WTC11 (cell line): ENCODE data around the gene XRCC4. TPM values are rescaled to one million over a fixed set of nuclear protein-coding genes. Genes with fewer than 3 reads are reported as not detected.

Source experiments
- ATAC-seq: fragments of 200-7000 bp; cut with Tn5 transposase; 2 replicates; pipeline ENCODE4 v1.10.0; 2021; ENCODE audit warnings: mild to moderate bottlenecking, moderate library complexity
- CTCF ChIA-PET: fragments of 300-600 bp; sonication (Branson Sonifier 250); formaldehyde crosslinking; loops from one replicate; lab custom pipeline; 2021; ENCODE audit warnings: antibody characterized with exemption; lab: Charles Lee
- POLR2A ChIA-PET: fragments of 350-600 bp; sonication (Branson Sonifier 250); formaldehyde crosslinking; loops from one replicate; lab custom pipeline; 2021; ENCODE audit warnings: antibody characterized with exemption; lab: Charles Lee
- DNase-seq: peaks from one replicate; pipeline ENCODE4 v3.0.0; 2021; ENCODE audit warnings: low spot score
- H3K27ac Mint-ChIP-seq: 2 replicates; pipeline ENCODE4 v1.8.0; 2021; ENCODE audit warnings: mixed read lengths
- H3K27me3 Mint-ChIP-seq: 2 replicates; pipeline ENCODE4 v1.8.0; 2021; ENCODE audit warnings: low read depth, mild to moderate bottlenecking, moderate library complexity, mixed read lengths
- H3K36me3 Mint-ChIP-seq: 2 replicates; pipeline ENCODE4 v1.8.0; 2021; ENCODE audit warnings: mixed read lengths
- H3K4me1 Mint-ChIP-seq: 2 replicates; pipeline ENCODE4 v1.8.0; 2022; ENCODE audit warnings: mixed read lengths
- H3K4me3 Mint-ChIP-seq: 2 replicates; pipeline ENCODE4 v1.8.0; 2021; ENCODE audit warnings: mild to moderate bottlenecking, moderate library complexity, mixed read lengths
- H3K9me3 Mint-ChIP-seq: 2 replicates; pipeline ENCODE4 v1.8.0; 2021; ENCODE audit warnings: mixed read lengths
- ATF3 ChIP-seq: sonication (generic); formaldehyde crosslinking; conservative IDR thresholded peaks from 2 replicates; pipeline ENCODE4 v1.8.1; 2022; ENCODE audit warnings: mild to moderate bottlenecking, missing genetic modification reagents
- ATF6 ChIP-seq: sonication (generic); formaldehyde crosslinking; IDR thresholded peaks from 2 replicates; pipeline ENCODE4 v1.8.1; 2023; ENCODE audit warnings: mild to moderate bottlenecking, missing genetic modification reagents
- CBFB ChIP-seq: sonication (generic); formaldehyde crosslinking; IDR thresholded peaks from 2 replicates; pipeline ENCODE4 v1.8.1; 2022; ENCODE audit warnings: mild to moderate bottlenecking, low read depth, missing genetic modification reagents
- CREB1 ChIP-seq: sonication (generic); formaldehyde crosslinking; IDR thresholded peaks from 2 replicates; pipeline ENCODE4 v1.8.0; 2023; ENCODE audit warnings: mild to moderate bottlenecking, missing genetic modification reagents
- ESRRA ChIP-seq: sonication (generic); formaldehyde crosslinking; IDR thresholded peaks from 2 replicates; pipeline ENCODE4 v1.8.1; 2022; ENCODE audit warnings: mild to moderate bottlenecking, missing genetic modification reagents, borderline replicate concordance
- FOXP4 ChIP-seq: sonication (generic); formaldehyde crosslinking; IDR thresholded peaks from 2 replicates; pipeline ENCODE4 v1.8.0; 2022; ENCODE audit warnings: mild to moderate bottlenecking, missing genetic modification reagents
- GTF2I ChIP-seq: fragments of 250-450 bp; sonication (Bioruptor Pico); conservative IDR thresholded peaks from 2 replicates; pipeline ENCODE4 v1.4.0; 2021; ENCODE audit warnings: mild to moderate bottlenecking
- MYBL2 ChIP-seq: sonication (generic); formaldehyde crosslinking; IDR thresholded peaks from 2 replicates; pipeline ENCODE4 v1.8.1; 2023; ENCODE audit warnings: mild to moderate bottlenecking, moderate library complexity, missing genetic modification reagents
- NFATC4 ChIP-seq: fragments of 250-450 bp; sonication (Bioruptor Pico); IDR thresholded peaks from 2 replicates; pipeline ENCODE4 v1.9.0; 2021; ENCODE audit warnings: mild to moderate bottlenecking
- RELA ChIP-seq: sonication (generic); formaldehyde crosslinking; IDR thresholded peaks from 2 replicates; pipeline ENCODE4 v1.8.1; 2022; ENCODE audit warnings: missing genetic modification reagents, mild to moderate bottlenecking, borderline replicate concordance
- SMAD3 ChIP-seq: sonication (generic); formaldehyde crosslinking; IDR thresholded peaks from 2 replicates; pipeline ENCODE4 v1.8.0; 2022; ENCODE audit warnings: missing genetic modification reagents, mild to moderate bottlenecking, borderline replicate concordance
- SP1 ChIP-seq: sonication (generic); formaldehyde crosslinking; conservative IDR thresholded peaks from 2 replicates; pipeline ENCODE4 v1.8.1; 2022; ENCODE audit warnings: missing genetic modification reagents
- STAT6 ChIP-seq: sonication (generic); formaldehyde crosslinking; conservative IDR thresholded peaks from 2 replicates; pipeline ENCODE4 v1.8.1; 2023; ENCODE audit warnings: mild to moderate bottlenecking, low read depth, missing genetic modification reagents, moderate library complexity
- ZBTB21 ChIP-seq: sonication (generic); formaldehyde crosslinking; IDR thresholded peaks from 2 replicates; pipeline ENCODE4 v1.8.1; 2023; ENCODE audit warnings: mild to moderate bottlenecking, missing genetic modification reagents, borderline replicate concordance
- ZNF416 ChIP-seq: fragments of 250-450 bp; sonication (Bioruptor Pico); IDR thresholded peaks from 2 replicates; pipeline ENCODE4 v1.9.0; 2021; ENCODE audit warnings: mild to moderate bottlenecking, inconsistent platforms
- ZNF423 ChIP-seq: fragments of 250-450 bp; sonication (Bioruptor Pico); IDR thresholded peaks from 2 replicates; pipeline ENCODE4 v2.1.2; 2022; ENCODE audit warnings: mild to moderate bottlenecking, moderate library complexity
- ZNF671 ChIP-seq: fragments of 250-450 bp; sonication (Bioruptor Pico); IDR thresholded peaks from 2 replicates; pipeline ENCODE4 v1.8.0; 2021; ENCODE audit warnings: mild to moderate bottlenecking
- total RNA-seq: library from RNA; stranded (reverse); gene quantifications from 3 replicates; pipeline ENCODE4 v1.2.3, GENCODE V29; 2021
- TF ChIP-seq, protein P1 (sequence below): sonication (generic); formaldehyde crosslinking; IDR thresholded peaks from 2 replicates; pipeline ENCODE4 v1.8.1; 2022; ENCODE audit warnings: mild to moderate bottlenecking, moderate library complexity, missing genetic modification reagents
- TF ChIP-seq, protein P2 (sequence below): sonication (generic); formaldehyde crosslinking; IDR thresholded peaks from 2 replicates; pipeline ENCODE4 v1.8.1; 2022; ENCODE audit warnings: missing genetic modification reagents, borderline replicate concordance

XRCC4 gene
- total RNA-seq, 1 experiment from 2014 or later: 13.5 TPM

- TF ChIP-seq FOXP4: no peak
- TF ChIP-seq GTF2I (CRISPR knock-in tag): no peak
- no peak for TF ChIP-seq ZNF671
- TF ChIP-seq MYBL2 (CRISPR knock-in tag): no peak
- TF ChIP-seq RELA: no peak
- TF ChIP-seq SMAD3: no peak
- TF ChIP-seq, protein P1, sequence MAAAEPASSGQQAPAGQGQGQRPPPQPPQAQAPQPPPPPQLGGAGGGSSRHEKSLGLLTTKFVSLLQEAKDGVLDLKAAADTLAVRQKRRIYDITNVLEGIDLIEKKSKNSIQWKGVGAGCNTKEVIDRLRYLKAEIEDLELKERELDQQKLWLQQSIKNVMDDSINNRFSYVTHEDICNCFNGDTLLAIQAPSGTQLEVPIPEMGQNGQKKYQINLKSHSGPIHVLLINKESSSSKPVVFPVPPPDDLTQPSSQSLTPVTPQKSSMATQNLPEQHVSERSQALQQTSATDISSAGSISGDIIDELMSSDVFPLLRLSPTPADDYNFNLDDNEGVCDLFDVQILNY: no peak
- no peak for TF ChIP-seq ESRRA (CRISPR knock-in tag)
Measured at GRCh38 chr5:83375049-83375745, 297.9 kb downstream of the XRCC4 start (continued).

DNA sequence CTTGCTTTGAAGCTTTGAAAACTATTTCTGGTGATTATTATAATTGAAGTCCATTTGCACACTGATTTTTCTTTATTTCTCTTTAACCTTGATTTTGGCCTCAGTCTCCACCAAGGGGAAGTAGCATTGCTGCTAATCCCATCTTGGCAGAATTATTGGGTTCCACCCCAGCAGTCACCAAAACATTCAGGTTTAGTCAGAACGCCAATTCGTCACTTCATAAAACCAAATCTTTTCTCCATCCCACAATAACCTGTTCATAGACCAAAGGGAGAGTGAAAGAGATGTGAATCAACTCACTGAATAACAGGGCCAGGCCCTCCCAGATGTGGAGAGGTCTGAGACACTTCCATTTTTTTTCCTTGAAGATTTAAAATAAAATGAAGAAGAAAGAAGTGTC is 299.1 kb downstream of the XRCC4 start:
- Mint-ChIP-seq H3K9me3 (peaks cover 6% of the 10 kb centered on the region; the same call in 1 of the 2 replicates), H3K27me3 (no peaks in the 10 kb centered on the region), H3K4me1 (peaks cover 27% of the 10 kb centered on the region), H3K36me3 (no peaks in the 10 kb centered on the region), H3K27ac (no peak overlapping the region), H3K4me3 (no peak overlapping the region)
- CTCF ChIA-PET: no interaction called here
- no peak for DNase-seq
- POLR2A ChIA-PET: no interaction called here
- no peak for ATAC-seq
- TF ChIP-seq CBFB (CRISPR knock-in tag): no peak
- TF ChIP-seq ZNF416 (CRISPR knock-in tag): no peak
- no peak for TF ChIP-seq ZBTB21
- no peak for TF ChIP-seq GTF2I (CRISPR knock-in tag)
- TF ChIP-seq NFATC4: no peak
- no peak for TF ChIP-seq CREB1 (CRISPR knock-in tag)
- no peak for TF ChIP-seq SP1 (CRISPR knock-in tag)
- TF ChIP-seq ATF3 (CRISPR knock-in tag): no peak
- TF ChIP-seq ATF6 (CRISPR knock-in tag): no peak
- no peak for TF ChIP-seq ZNF423 (CRISPR knock-in tag)
- no peak for TF ChIP-seq STAT6
- TF ChIP-seq, protein P2, sequence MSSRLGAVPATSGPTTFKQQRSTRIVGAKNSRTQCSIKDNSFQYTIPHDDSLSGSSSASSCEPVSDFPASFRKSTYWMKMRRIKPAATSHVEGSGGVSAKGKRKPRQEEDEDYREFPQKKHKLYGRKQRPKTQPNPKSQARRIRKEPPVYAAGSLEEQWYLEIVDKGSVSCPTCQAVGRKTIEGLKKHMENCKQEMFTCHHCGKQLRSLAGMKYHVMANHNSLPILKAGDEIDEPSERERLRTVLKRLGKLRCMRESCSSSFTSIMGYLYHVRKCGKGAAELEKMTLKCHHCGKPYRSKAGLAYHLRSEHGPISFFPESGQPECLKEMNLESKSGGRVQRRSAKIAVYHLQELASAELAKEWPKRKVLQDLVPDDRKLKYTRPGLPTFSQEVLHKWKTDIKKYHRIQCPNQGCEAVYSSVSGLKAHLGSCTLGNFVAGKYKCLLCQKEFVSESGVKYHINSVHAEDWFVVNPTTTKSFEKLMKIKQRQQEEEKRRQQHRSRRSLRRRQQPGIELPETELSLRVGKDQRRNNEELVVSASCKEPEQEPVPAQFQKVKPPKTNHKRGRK: no peak
